Skeletal muscle cell (primary cell): ENCODE data around the gene CCDC74A.
A peak's percentile ranks its signal among the peaks of the same experiment; 100 is the strongest.
"Not testable (repeated sequence)": the region's sequence is repeated elsewhere in the genome, so short reads cannot be mapped to it uniquely, and the experiment has no call there.

Source experiments
- DNase-seq: peaks from one replicate; pipeline ENCODE4 v3.0.0-alpha.2; 2010; ENCODE audit warnings: low read depth
- H3K4me3 ChIP-seq: 2 replicates; pipeline ENCODE4 v1.5.1; 2011; ENCODE audit warnings: low read depth, mild to moderate bottlenecking, control low read depth, low read length, moderate library complexity

Gene CCDC74A

DNA sequence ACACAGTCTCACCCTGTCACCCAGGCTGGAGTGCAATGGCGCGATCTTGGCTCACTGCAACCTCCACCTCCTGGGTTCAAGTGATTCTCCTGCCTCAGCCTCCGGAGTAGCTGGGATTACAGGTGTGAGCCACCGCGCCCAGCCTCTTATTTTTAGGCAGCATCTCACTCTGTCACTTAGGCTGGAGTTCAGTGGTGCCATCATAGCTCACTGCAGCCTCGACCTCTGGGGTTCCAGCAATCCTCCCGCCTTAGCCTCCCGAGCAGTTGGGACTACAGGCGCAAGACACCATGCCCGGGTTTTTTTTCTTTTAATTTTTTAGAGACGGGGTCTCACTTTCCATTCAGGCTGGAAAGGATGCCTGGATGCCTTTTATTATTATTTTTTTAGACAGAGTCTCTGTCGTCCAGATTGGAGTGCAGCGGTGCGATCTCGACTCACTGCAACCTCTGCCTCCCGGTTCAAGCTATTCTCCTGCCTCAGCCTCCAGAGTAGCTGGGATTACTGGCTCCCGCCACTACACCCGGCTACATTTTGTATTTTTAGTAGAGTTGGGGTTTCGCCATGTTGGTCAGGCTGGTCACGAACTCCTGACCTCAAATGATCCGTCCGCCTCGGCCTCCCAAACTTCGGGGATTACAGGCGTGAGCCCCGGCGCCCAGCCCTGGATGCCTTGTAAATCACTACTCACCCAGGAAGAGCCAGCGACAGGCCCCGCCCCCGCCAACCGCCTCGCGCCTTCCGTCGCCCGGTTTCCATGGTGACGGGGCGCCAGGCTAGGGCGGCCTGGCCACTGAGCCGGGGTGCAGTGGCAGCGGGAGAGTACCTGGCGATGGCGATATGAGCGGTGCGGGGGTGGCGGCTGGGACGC is at the start of gene CCDC74A:
CCDC74A (plus strand) TSS at position 758 of the 871 bp plus-strand sequence; CDS start at position 841, 83 bp downstream.
- peak within 1 kb of the TSS; percentile 41 for H3K4me3 ChIP-seq
- not testable (repeated sequence) for DNase-seq

DNA sequence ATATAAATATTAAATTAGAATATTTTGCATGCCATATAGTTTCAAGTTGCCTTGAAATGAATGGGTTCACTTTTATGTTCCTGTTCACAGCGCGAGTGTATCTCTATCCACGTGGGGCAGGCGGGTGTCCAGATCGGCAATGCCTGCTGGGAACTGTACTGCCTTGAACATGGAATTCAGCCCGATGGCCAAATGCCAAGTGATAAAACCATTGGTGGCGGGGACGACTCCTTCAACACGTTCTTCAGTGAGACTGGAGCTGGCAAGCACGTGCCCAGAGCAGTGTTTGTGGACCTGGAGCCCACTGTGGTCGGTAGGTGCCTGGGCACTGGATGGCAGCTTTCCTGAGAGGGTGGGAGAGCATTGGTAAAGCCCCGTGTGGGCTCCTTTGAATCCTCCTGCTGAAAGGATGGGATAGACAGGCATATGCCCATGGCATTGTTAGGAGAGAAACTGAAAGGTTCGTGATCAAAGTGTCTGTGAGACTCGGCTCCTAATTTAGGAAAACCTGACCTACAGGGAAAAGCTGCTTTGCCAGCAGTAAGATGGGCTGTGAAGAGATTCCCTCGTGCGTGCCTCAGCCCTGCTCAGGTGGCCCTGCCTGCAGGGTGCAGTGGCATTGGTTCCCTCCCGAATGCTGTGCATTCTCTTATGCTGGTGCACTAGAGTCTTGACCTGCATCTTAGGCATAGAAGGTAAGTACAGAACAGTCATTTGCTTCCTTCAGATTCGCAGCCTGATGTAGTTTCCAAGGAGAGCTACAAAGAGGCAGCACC is 49.4 kb upstream of the CCDC74A start:
- not testable (repeated sequence) for DNase-seq, H3K4me3 ChIP-seq

DNA sequence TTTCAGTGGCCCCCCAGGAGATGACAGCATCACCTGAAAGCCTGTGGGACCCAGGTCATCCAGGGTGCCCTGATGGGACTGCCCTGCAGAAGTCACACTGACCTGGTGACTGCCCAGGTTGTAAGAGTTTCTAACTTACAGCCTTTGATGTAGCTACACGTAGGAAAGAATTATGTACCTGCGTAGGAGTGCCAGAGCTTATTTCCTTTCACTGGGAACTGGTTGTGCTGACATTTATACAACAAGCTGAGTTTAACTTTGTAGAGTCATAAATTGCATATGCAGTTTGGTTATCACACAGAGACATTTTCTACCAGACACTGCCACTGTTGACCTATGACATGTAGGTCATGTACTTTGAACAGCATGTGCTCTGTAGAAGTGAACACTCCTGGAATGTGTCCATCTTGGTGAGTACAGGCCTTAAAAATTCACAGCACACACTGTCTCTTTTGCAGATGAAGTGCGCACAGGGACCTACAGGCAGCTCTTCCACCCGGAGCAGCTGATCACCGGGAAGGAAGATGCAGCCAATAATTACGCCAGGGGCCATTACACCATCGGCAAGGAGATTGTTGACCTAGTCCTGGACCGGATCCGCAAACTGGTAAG is 48.7 kb upstream of the CCDC74A start:
- H3K4me3 ChIP-seq, DNase-seq: not testable (repeated sequence)

DNA sequence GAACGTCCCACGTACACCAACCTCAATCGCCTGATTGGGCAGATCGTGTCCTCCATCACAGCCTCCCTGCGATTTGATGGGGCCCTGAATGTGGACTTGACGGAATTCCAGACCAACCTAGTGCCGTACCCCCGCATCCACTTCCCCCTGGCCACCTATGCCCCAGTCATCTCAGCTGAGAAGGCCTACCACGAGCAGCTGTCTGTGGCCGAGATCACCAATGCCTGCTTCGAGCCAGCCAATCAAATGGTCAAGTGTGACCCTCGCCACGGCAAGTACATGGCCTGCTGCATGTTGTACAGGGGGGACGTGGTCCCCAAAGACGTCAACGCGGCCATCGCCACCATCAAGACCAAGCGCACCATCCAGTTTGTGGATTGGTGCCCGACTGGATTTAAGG is 47.3 kb upstream of the CCDC74A start:
- not testable (repeated sequence) for H3K4me3 ChIP-seq, DNase-seq

DNA sequence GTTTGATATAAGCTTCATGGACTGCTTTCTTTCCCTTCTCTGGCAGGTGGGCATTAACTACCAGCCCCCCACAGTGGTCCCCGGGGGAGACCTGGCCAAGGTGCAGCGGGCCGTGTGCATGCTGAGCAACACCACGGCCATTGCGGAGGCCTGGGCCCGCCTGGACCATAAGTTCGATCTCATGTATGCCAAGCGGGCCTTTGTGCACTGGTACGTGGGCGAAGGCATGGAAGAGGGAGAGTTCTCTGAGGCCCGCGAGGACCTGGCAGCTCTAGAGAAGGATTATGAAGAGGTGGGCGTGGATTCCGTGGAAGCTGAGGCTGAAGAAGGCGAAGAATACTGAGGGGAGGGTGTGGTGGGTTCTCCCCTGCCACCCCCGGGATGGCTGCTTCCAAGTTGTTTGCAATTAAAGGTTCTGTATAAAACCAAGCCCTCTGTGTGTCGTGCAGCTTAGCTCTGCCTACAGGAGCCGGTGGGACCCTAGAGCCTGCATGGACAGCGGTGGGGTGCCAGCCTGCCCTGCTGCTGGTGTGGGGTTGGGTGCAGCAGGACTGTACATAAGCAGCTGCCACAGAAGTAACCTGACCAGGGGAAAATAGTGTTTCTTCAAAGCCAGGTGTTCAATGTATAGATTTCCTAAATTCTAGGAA is 45.1 kb upstream of the CCDC74A start:
- not testable (repeated sequence) for DNase-seq, H3K4me3 ChIP-seq

DNA sequence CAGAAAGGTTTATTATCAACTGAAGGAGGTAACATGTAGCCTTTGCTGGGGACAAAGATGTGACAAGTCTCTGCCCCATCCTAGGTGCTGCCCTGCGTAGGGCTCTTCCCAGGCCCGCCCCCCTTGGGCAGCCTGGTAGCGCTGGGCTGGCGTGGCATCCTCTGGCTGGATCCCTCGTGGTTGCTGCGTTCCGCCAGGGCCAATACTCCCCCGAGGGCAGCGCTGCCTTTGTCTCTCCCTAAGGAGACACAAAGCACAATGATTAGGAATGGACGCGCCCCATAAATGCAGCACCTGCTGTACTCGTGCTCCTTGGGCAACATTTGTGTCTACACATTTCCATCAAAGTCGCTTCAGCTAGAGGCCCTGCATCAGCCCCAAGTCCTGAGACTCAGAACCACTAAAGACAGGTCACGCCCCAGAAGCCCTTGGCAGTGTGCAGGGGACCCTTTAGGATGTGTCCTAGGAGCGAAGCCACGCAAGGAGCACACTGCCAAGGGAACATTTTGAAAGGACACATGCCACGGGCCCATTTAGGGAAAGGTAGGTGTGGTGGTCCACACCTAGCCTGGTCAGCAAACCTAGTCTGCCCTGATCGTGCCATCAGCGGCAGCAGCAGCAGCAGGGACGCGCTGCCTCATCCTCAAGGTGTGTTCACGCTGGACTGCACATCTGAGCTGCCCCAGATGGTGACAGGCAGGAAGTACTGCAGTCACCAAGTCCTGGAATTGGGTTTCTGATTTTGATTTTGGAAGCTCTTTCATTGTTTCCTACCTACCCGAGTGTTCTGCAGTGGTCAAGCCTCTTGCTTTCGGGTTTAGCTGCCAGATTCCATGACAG is 43.5 kb upstream of the CCDC74A start:
- H3K4me3 ChIP-seq, DNase-seq: not testable (repeated sequence)

DNA sequence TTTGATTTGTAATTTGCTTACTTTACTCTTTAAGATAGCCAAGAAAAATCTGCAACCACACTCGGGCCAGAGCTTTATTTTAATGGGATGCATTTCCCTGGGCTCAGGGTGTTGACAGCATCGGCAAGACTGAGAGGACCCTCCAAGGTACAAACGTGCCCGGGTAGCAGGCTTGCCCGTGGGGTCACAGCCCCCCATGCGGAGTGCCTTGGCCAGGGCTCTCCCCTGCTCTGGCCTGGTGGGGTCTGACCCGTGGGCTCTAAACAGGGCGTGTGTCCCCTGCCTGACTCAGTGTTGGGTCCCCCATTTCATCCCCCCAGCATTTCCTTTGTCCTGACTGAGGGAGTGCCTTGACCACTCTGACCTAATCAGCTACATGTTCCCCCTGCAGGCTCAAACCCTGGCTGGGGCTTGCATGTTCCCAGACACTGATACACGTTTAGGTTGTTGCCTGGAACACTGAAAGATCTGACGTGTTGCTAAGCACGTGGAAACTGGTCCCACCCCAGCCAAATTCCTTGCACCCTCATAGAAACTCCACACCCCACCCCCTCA is 42.7 kb upstream of the CCDC74A start:
- DNase-seq, H3K4me3 ChIP-seq: not testable (repeated sequence)

DNA sequence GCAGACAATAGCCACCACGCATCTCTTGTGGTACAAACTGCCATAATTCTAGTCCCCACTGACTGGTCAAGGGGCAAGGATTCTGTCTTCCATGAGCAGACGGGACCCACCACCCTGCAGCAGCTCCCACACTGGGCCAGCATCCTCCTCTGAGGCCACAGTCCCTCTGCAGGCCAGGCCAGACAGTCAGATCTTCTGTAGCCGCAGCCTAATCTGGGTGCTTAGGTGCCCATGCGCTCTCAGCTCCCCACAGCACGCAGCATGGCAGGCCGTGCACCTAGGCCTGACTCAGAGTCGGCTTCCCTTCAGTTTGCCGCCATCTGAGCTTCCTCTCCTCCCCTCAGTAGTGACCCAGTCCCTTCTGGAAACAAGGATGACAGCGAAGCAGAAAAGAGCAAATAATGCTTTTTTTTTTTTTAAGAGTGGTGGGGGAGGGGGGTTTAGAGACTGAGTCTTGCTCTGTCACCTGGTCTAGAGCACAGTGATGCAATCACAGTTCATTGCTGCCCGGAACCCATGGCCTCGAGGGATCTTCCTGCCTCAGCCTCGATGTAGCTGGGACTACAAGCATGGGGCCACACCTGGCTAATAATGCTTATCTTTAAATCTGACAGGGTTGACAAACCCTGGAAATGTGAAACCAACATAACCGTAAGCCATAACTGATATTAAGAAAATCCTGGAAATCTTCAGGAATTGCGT is 41.3 kb upstream of the CCDC74A start:
- not testable (repeated sequence) for H3K4me3 ChIP-seq, DNase-seq

DNA sequence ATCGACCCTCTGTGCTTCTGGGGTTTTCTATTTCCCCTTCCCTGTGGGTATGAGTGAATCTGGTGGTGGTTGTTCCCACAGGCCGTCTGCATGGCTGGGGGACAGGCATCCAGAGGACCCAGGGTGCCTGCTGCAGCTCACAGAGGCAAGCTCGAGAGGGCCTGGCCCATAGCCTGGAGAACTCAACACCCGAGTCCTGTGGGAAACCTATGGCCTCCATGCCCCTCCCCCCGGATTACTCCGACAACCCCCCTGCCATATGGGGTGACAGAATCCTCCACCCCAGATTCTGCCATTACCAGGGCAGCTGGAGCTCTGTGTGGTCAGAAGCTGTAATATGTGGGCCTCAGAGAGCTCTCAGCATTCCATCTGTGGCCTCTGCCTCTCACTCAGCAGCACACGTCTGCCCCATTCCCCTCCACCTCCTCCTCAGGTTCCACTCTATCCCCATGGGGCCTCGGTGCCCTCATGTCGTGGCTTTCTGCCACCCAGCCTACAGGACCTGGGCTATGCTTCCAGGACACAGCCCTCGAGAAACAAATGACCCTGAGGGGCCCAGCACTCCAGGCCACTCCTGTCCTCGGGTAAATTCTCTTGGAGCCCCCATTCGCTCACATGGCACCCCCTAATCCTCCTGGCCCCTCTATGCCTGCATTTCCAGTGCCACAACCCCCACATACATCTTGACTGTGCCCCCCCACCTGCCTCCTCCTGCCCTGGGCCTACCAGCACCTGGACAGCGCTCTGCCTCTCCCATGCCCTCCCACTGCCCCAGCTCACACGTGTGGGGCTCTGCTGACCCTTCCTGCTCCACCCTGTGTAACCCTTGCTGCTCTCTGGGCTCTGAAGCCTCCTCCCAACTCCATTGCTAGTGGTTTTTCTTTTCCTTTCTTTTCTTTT is 39.1 kb upstream of the CCDC74A start:
- no peak overlapping the region for H3K4me3 ChIP-seq
- no peak for DNase-seq

DNA sequence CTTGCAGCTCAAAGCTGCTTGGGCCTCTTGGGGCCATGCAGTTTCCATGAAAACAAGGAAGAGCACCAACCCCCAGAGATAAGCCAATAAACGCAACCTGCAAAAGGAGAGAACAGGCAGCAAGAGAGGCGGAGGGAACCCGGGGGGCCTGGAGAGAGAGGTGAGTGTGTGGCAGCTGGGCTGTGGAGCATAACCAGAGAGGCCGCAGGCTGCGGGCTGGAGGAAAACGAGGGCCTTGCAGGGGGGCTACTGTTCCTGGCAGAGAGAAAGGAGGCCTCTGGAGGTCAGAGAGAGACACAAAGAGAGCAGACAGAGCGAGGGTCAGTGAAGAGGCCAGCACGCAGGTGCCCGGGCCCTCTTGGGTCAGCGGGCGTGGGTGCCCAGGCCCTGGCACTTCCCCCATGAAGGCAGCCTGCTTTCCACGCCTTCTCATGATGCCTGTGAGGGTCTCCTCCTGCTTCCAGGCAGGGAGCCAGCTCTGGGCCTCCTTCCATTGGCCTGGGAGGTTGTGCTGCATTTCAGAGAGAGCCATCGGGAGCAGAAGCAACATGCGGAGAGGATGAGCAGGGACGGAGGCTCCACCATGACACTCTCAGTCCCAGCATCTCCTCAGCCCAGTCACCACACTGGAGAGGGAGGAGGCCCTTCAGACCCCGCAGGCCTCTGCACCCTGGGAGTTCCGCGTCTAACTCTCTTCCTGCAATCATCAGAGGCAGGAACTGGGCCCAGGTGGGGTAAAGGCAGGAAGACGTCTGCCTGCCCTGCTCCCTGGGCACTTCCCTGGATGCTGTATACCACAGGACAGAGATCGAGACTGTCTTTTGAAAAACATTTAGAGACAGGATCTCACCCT is 36.8 kb upstream of the CCDC74A start:
- DNase-seq, result not testable (repeated sequence)
- peak overlapping the region; percentile 88 for H3K4me3 ChIP-seq

DNA sequence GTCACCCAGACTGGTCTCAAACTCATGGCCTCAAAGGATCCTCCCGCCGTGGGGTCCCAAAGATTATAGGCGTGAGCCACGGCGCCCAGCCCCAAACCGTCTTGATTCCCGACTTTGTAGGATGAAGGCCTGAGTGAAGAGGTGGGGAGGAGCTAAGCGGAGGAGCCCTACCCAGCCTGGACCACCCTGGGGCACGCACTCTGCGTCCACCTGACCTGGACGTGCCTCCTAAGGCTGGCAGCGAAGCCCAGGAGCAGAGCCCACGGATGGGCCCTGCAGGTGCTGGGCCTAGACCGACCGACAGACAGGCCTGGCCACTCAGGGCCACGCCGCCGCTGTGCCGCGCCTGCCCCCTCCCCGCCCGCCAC is 36.2 kb upstream of the CCDC74A start:
- peak overlapping the region; percentile 88 for H3K4me3 ChIP-seq
- not testable (repeated sequence) for DNase-seq

DNA sequence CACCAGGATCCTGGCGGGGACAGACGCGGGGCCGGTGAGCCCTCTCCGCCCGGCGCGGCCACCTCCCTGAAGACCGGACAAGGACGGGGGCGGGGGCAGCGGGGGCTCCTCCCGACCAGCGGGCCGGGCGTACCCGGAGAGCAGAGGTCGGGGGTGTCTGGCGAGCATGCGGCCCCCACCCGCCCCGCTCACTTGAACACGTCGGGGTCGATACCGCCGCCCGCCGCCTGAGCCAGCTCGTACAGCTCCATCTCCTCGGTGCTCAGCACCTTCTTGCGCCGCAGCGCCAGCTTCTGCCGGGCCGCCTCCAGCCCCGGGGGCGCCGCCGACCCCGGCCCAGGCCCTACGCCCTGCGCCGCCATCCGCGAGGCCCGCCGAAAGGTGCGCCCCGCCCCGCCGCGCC is 35.7 kb upstream of the CCDC74A start, which contains the start of gene MZT2A:
MZT2A (minus strand) TSS at position 383 of the 403 bp plus-strand sequence; CDS start at position 362, 21 bp downstream.
- not testable (repeated sequence) for DNase-seq
- H3K4me3 ChIP-seq, result peak within 1 kb of the TSS; percentile 88

DNA sequence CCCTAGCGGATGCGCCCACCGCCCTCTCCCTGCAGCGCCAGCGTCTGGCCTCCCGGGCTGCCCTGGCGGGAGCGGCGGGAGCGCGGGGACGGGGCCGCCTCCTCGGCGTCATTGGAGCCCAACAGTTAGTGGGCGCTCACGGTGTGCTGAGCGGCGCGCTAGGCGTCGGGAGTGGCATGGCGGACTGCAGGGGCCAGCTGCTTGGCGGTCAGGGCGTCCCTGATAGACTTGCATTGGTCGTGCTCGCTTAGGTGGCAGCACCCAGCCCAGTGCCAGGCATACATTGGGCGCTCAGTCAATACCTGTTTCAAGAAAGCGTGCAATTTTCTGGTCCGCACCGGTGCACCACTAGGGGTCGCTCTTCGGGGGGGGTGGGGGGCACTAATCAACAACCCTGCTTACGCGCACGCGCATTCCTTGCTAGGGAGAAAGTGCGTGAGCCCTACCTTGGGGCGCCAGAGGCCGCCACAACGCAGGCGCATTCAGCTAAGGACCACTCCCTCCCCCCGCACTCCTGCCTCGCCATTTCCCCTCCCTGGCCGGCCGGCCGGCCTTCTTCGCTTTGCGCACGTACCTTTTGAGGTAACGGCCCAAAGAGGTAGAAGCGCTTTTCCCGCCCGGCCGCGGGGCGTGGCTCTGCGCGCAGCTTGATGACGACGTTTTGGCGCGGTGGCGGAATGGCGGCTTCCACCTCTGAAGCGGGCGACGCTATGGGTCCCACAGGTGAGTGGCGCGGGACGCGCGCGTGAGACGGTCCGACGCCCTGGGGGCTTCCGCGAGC is 35.1 kb upstream of the CCDC74A start:
- peak overlapping the region; percentile 88 for H3K4me3 ChIP-seq
- DNase-seq, result peak; percentile 76

DNA sequence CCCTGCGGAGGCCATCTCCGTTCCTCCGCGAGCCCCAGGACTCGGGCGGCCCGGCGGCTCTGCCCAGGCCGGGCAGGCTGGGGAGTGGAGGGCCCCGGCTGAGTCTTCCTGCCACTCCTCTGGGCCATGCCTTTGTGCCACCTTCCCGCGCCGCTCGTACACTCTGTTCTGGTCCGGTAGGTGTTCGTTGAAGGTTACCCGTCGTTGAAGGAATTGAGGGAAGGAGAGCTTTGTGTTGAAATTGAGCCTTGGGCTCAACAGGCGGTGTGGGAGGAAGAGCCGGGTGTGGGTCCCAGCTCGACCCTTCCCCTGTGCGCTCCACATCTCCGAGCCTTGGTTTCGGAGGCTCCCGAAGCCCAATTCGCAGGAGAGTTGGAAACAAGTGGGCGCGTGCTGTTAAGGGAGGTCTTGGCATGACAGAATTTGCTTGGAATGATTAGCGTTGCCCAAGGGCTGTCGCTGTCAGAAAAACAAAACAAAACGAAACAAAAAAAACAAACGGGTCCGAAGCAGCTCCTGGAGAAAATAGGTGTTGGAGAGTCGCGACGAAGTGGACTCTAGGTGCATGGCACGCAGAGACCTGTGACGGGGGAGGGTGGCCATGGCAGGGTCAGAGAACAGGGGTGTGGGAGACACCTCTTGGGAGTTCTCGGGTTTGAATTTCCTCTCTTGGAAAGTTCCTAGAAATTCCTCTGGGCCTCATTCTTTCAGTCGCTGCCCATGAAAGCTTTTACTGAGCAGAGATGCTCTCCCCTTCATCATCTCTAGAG is 34.3 kb upstream of the CCDC74A start:
- DNase-seq, result no peak

More for the DNA sequence above, 34.3 kb upstream of the CCDC74A start:
- H3K4me3 ChIP-seq, result peak overlapping the region; percentile 88
